Thoracic aorta (tissue), 2 donors: ENCODE measurements around the gene AK9. TPM values are rescaled to one million over a fixed set of nuclear protein-coding genes. Genes with fewer than 3 reads are reported as not detected.
"Not testable (repeated sequence)": the region's sequence is repeated elsewhere in the genome, so short reads cannot be mapped to it uniquely, and the experiment has no call there.

Source experiments
- ATAC-seq: fragments of 150-250 bp; one replicate; pipeline ENCODE4 v1.8.0; 2017; ENCODE audit warnings: low read depth; ENCODE audit not compliant: insufficient number of reproducible peaks, low FRiP score
- DNase-seq: peaks from one replicate; pipeline ENCODE4 v3.0.0-alpha.2; 2020; ENCODE audit warnings: low spot score
- H3K27ac ChIP-seq, 2 donors: fragments of 200-600 bp; sonication (generic); 1 replicate in 1 of 2; 2 replicates in 1 of 2; pipeline ENCODE4 v1.5.1; 2016; ENCODE audit warnings: mild to moderate bottlenecking in 2 of 2, moderate library complexity in 2 of 2
- H3K27me3 ChIP-seq: fragments of 200-600 bp; sonication (generic); replicated peaks from 2 replicates; pipeline ENCODE4 v1.6.0; 2016; ENCODE audit warnings: mild to moderate bottlenecking; ENCODE audit not compliant: insufficient read depth
- H3K36me3 ChIP-seq: fragments of 200-600 bp; sonication (generic); one replicate; pipeline ENCODE4 v1.5.1; 2016
- H3K4me1 ChIP-seq, 2 donors: fragments of 200-600 bp; sonication (generic); 1 replicate in 1 of 2; 2 replicates in 1 of 2; pipeline versions ENCODE4 v1.5.1 to v1.6.0; 2016; ENCODE audit warnings: low read depth in 2 of 2, mild to moderate bottlenecking in 1 of 2; ENCODE audit not compliant: control insufficient read depth in 1 of 2
- H3K4me3 ChIP-seq: fragments of 200-600 bp; sonication (generic); 2 replicates; pipeline ENCODE4 v1.5.1; 2016; ENCODE audit warnings: mild to moderate bottlenecking
- H3K9me3 ChIP-seq: fragments of 200-600 bp; sonication (generic); 2 replicates; pipeline ENCODE4 v1.5.1; 2016
- CTCF ChIP-seq: fragments of 200-600 bp; sonication (generic); IDR thresholded peaks from one replicate; pipeline ENCODE4 v1.5.1; 2019; ENCODE audit warnings: antibody characterized with exemption
- total RNA-seq, 2 donors: library from RNA; depleted of rRNA; stranded (reverse); fragments of >200 nt; gene quantifications; one replicate each; pipeline versions ENCODE4 v1.1.0 to v1.2.3, GENCODE V29; 2016

The AK9 gene
- total RNA-seq, 2 donors from 2014 or later = 12.5 to 12.8 TPM

GRCh38 chr6:109595998-109596397, 95.0 kb downstream of the AK9 start:
- no peak for DNase-seq
- Histone ChIP-seq H3K27ac (no peak overlapping the region), H3K27me3 (no peaks in the 10 kb centered on the region), H3K9me3 (peaks cover 12% of the 10 kb centered on the region), H3K4me1 (no peaks in the 10 kb centered on the region), H3K36me3 (no peaks in the 10 kb centered on the region), H3K4me3 (no peak overlapping the region)
- no peak for TF ChIP-seq CTCF
- no peak for ATAC-seq

GRCh38 chr6:109580519-109580918, 110.5 kb downstream of the AK9 start:
- H3K4me3 ChIP-seq = no peak overlapping the region
- H3K27ac ChIP-seq = no peak overlapping the region
- no peaks in the 10 kb centered on the region for H3K27me3 ChIP-seq
- TF ChIP-seq CTCF = no peak
- H3K9me3 ChIP-seq = no peaks in the 10 kb centered on the region
- ATAC-seq (no peak), DNase-seq (no peak)
- H3K4me1 ChIP-seq = no peaks in the 10 kb centered on the region
- no peaks in the 10 kb centered on the region for H3K36me3 ChIP-seq

- Histone ChIP-seq H3K36me3 (no peaks in the 10 kb centered on the region), H3K27me3 (no peaks in the 10 kb centered on the region), H3K4me3 (no peak overlapping the region), H3K9me3 (no peaks in the 10 kb centered on the region), H3K27ac (no peak overlapping the region), H3K4me1 (no peaks in the 10 kb centered on the region)
- no peak for TF ChIP-seq CTCF
- DNase-seq = no peak
- no peak for ATAC-seq
These were observed 111.6 kb downstream of the AK9 start for GRCh38 chr6:109579361-109579760.

GRCh38 chr6:109569901-109570300, 121.1 kb downstream of the AK9 start:
- not testable (repeated sequence) for H3K36me3 ChIP-seq, ATAC-seq, H3K27ac ChIP-seq, H3K9me3 ChIP-seq, DNase-seq, H3K4me3 ChIP-seq, H3K4me1 ChIP-seq, H3K27me3 ChIP-seq

- no peak for TF ChIP-seq CTCF
- Histone ChIP-seq H3K27me3 (no peaks in the 10 kb centered on the region), H3K9me3 (peaks cover 15% of the 10 kb centered on the region), H3K36me3 (peaks cover 2% of the 10 kb centered on the region), H3K4me3 (no peak overlapping the region), H3K4me1 (no peaks in the 10 kb centered on the region), H3K27ac (no peak overlapping the region)
- no peak for DNase-seq
- no peak for ATAC-seq
These were observed 129.2 kb downstream of the AK9 start for GRCh38 chr6:109561844-109562243.

- no peak overlapping the region for H3K4me3 ChIP-seq
- no peaks in the 10 kb centered on the region for H3K9me3 ChIP-seq
- no peaks in the 10 kb centered on the region for H3K4me1 ChIP-seq
- no peak overlapping the region for H3K27ac ChIP-seq
- ATAC-seq (no peak), DNase-seq (no peak)
- no peak for TF ChIP-seq CTCF
- no peaks in the 10 kb centered on the region for H3K36me3 ChIP-seq
- H3K27me3 ChIP-seq = no peaks in the 10 kb centered on the region
These were observed 159.6 kb downstream of the AK9 start for GRCh38 chr6:109531446-109531845.
